ENCODE data around the gene KLK11.

DNA sequence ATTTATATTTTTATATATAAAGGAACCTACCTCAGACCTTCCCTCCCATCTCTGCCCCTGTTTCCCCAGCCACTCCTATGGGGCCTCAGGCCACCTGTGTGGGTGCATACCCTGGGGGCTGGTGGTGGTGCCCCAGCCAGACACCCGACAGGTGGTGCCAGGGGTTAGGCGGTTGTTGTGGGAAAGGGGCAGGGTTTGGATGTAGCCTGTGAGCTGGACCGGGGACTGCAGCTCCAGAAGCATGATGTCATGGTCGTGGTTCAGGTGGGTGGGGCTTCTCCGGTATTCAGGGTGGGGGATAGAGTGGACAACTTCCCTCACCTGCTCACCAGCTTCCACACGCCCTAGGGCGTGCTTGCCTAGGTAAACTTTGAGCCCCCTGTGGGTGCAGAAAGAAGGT lies 33.3 kb upstream of the KLK11 start:
- TF ChIP-seq, protein P1, sequence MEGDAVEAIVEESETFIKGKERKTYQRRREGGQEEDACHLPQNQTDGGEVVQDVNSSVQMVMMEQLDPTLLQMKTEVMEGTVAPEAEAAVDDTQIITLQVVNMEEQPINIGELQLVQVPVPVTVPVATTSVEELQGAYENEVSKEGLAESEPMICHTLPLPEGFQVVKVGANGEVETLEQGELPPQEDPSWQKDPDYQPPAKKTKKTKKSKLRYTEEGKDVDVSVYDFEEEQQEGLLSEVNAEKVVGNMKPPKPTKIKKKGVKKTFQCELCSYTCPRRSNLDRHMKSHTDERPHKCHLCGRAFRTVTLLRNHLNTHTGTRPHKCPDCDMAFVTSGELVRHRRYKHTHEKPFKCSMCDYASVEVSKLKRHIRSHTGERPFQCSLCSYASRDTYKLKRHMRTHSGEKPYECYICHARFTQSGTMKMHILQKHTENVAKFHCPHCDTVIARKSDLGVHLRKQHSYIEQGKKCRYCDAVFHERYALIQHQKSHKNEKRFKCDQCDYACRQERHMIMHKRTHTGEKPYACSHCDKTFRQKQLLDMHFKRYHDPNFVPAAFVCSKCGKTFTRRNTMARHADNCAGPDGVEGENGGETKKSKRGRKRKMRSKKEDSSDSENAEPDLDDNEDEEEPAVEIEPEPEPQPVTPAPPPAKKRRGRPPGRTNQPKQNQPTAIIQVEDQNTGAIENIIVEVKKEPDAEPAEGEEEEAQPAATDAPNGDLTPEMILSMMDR (IDR thresholded peaks at IDR 0.05; ENCODE audit: low read length) = no peak
- no peak for TF ChIP-seq EZH2phosphoT487 (IDR thresholded peaks at IDR 0.05; ENCODE audit: low read length)

Data from MM.1S (cell line).